ENCODE data around the gene SECISBP2. TPM values are rescaled to one million over a fixed set of nuclear protein-coding genes. Genes with fewer than 3 reads are reported as not detected.

The SECISBP2 gene
- total RNA-seq, 4 donors from 2014 or later: 66.6 to 152 (median 101) TPM

- Histone ChIP-seq H3K9me3 (no peaks in the 10 kb centered on the region), H3K27me3 (no peaks in the 10 kb centered on the region), H3K36me3 (no peaks in the 10 kb centered on the region), H3K27ac (peak overlapping the region; percentile 86 to 100 (median 100)), H3K4me3 (peak overlapping the region; percentile 79 to 91 (median 86)), H3K4me1 (peaks cover 0 to 33% (median 5%) of the 10 kb centered on the region in 4 donors)
- DNase-seq: peak in 2 of 3 donors; percentile 55 to 58
- no peak for TF ChIP-seq POLR2A (IDR thresholded peaks at IDR 0.05)
- no peak for TF ChIP-seq CTCF (IDR thresholded peaks at IDR 0.05)
Observed at GRCh38 chr9:89311346-89312221, 6.7 kb upstream of the SECISBP2 start.

GRCh38 chr9:89312222-89312571 is 6.1 kb upstream of the SECISBP2 start:
- Histone ChIP-seq H3K27ac (peak overlapping the region in 3 of 4 donors; percentile 16 to 100 (median 99)), H3K4me3 (peak overlapping the region in 3 of 4 donors; percentile 79 to 88 (median 84))

GRCh38 chr9:89313842-89314241 is 4.5 kb upstream of the SECISBP2 start:
- Histone ChIP-seq H3K9me3 (no peaks in the 10 kb centered on the region), H3K27ac (no peak overlapping the region), H3K36me3 (no peaks in the 10 kb centered on the region), H3K4me1 (peaks cover 0 to 40% (median 5%) of the 10 kb centered on the region in 4 donors), H3K4me3 (no peak overlapping the region), H3K27me3 (no peaks in the 10 kb centered on the region)
- DNase-seq: no peak
- TF ChIP-seq POLR2A (IDR thresholded peaks at IDR 0.05) (no peak), CTCF (IDR thresholded peaks at IDR 0.05) (no peak)

More at GRCh38 chr9:89312222-89312571, 6.1 kb upstream of the SECISBP2 start:
- no peak for DNase-seq
- Histone ChIP-seq H3K4me1 (peaks cover 0 to 33% (median 5%) of the 10 kb centered on the region in 4 donors), H3K36me3 (no peaks in the 10 kb centered on the region), H3K27me3 (no peaks in the 10 kb centered on the region), H3K9me3 (no peaks in the 10 kb centered on the region)
- TF ChIP-seq CTCF (IDR thresholded peaks at IDR 0.05): no peak
- TF ChIP-seq POLR2A (IDR thresholded peaks at IDR 0.05): no peak

GRCh38 chr9:89314955-89315354 is 3.3 kb upstream of the SECISBP2 start:
- Histone ChIP-seq H3K9me3 (no peaks in the 10 kb centered on the region), H3K27me3 (no peaks in the 10 kb centered on the region), H3K36me3 (no peaks in the 10 kb centered on the region), H3K27ac (no peak overlapping the region), H3K4me3 (no peak overlapping the region), H3K4me1 (peaks cover 0 to 39% (median 6%) of the 10 kb centered on the region in 4 donors)
- TF ChIP-seq POLR2A (IDR thresholded peaks at IDR 0.05) (no peak), CTCF (IDR thresholded peaks at IDR 0.05) (no peak)
- no peak for DNase-seq

- peaks cover 0 to 43% (median 6%) of the 10 kb centered on the region in 4 donors for H3K4me1 ChIP-seq
- no peak overlapping the region for H3K4me3 ChIP-seq
- no peaks in the 10 kb centered on the region for H3K27me3 ChIP-seq
- no peaks in the 10 kb centered on the region for H3K9me3 ChIP-seq
- TF ChIP-seq POLR2A (IDR thresholded peaks at IDR 0.05) (no peak), CTCF (IDR thresholded peaks at IDR 0.05) (no peak)
- H3K36me3 ChIP-seq: no peaks in the 10 kb centered on the region
- no peak overlapping the region for H3K27ac ChIP-seq
- no peak for DNase-seq
Observed at GRCh38 chr9:89315482-89315881, 2.8 kb upstream of the SECISBP2 start.

All from Peyer's patch (tissue), 4 donors.